ENCODE measurements around the gene ATN1.

GRCh38 chr12:6960593-6961277 is 33.0 kb downstream of the ATN1 start:
- TF ChIP-seq EZH2 (IDR thresholded peaks at IDR 0.05) (no peak), POLR2AphosphoS5 (IDR thresholded peaks at IDR 0.05; ENCODE audit: borderline replicate concordance, low read depth, low read length) (no peak)

Measured in SK-N-MC (cell line).